ENCODE data around the gene EEF1AKMT3. TPM values are rescaled to one million over a fixed set of nuclear protein-coding genes. Genes with fewer than 3 reads are reported as not detected.
A peak's percentile ranks its signal among the peaks of the same experiment; 100 is the strongest.

EEF1AKMT3 gene
- polyA plus RNA-seq, 2 of the 4 experiments (the other 2 are of a cell fraction) = 7.3 to 15.8 TPM

GRCh38 chr12:57756406-57757341 is 15.7 kb upstream of the EEF1AKMT3 start (continued):
- TF ChIP-seq ZSCAN20 (CRISPR knock-in tag; IDR thresholded peaks at IDR 0.05) (no peak), RAD21 (conservative IDR thresholded peaks at IDR 0.05 in 1 of 2, IDR thresholded peaks at IDR 0.05 in 1 of 2) (peak; percentile 31 to 38; a peak in 2 of 5 replicates), RCOR1 (IDR thresholded peaks at IDR 0.05; ENCODE audit: low read depth, low read length) (no peak), REST (IDR thresholded peaks at IDR 0.05) (no peak), HDAC2 (IDR thresholded peaks at IDR 0.05) (no peak), MAFK (IDR thresholded peaks at IDR 0.05; ENCODE audit: partially characterized antibody) (no peak)

GRCh38 chr12:57757771-57758170 is 14.6 kb upstream of the EEF1AKMT3 start:
- peaks cover 26% of the 10 kb centered on the region for H3K4me1 ChIP-seq
- H3K4me3 ChIP-seq = no peak overlapping the region
- CTCF ChIA-PET = interaction anchor here (1.3 to 2.9 kb wide), 6 partner anchors 13 to 101 kb away, joined by 3 to 22 read pairs (median 8); partner anchors contain the start of gene TSPAN31
- 72% methylated on average over 4 of the region's 4 CpGs for WGBS (ENCODE audit: missing lambda C conversion rate)
- FAIRE-seq (no peak), ATAC-seq (no peak), DNase-seq (ENCODE audit: low read depth in 1 of 2, low spot score in 1 of 2) (no peak)
- no peak overlapping the region for H3K4me2 ChIP-seq
- H3K9me3 ChIP-seq = no peaks in the 10 kb centered on the region
- no peak overlapping the region for H3K27ac ChIP-seq
- TF ChIP-seq ZSCAN20 (CRISPR knock-in tag; IDR thresholded peaks at IDR 0.05) = no peak
- no peak for TF ChIP-seq USF2 (IDR thresholded peaks at IDR 0.05)
- TF ChIP-seq CBX8 (IDR thresholded peaks at IDR 0.05) = no peak
- TF ChIP-seq EP300 (IDR thresholded peaks at IDR 0.05) = no peak
- no peak for TF ChIP-seq FOXS1 (CRISPR knock-in tag; IDR thresholded peaks at IDR 0.05)
- TF ChIP-seq ZC3H11A (IDR thresholded peaks at IDR 0.05) = no peak
- TF ChIP-seq NPAS2 (CRISPR knock-in tag; IDR thresholded peaks at IDR 0.05; ENCODE audit: borderline replicate concordance) = no peak
- no peak for TF ChIP-seq E2F6 (IDR thresholded peaks at IDR 0.05; ENCODE audit: borderline replicate concordance, low read depth)
- TF ChIP-seq ESRRA (IDR thresholded peaks at IDR 0.05; ENCODE audit: borderline replicate concordance, low read length) = no peak
- TF ChIP-seq KDM1A (IDR thresholded peaks at IDR 0.05; ENCODE audit: low read depth) = no peak
- no peak for TF ChIP-seq RAD21 (conservative IDR thresholded peaks at IDR 0.05 in 1 of 2, IDR thresholded peaks at IDR 0.05 in 1 of 2)
- no peak for TF ChIP-seq FOSL2 (IDR thresholded peaks at IDR 0.05)
- no peak for TF ChIP-seq FOSL2 (CRISPR knock-in tag; IDR thresholded peaks at IDR 0.05)
- no peak for TF ChIP-seq MAZ (IDR thresholded peaks at IDR 0.05; ENCODE audit: borderline replicate concordance, low read depth, low read length)
- POLR2A ChIA-PET = no interaction called here
